Measurements from ENCODE around the gene PRKCD.

Gene PRKCD

GRCh38 chr3:53236112-53236841 lies 75.3 kb downstream of the PRKCD start:
- DNase-seq = no peak

- DNase-seq = no peak
These were observed 77.2 kb downstream of the PRKCD start for GRCh38 chr3:53238051-53238850.

- no peak for DNase-seq
These were observed 77.9 kb downstream of the PRKCD start for GRCh38 chr3:53238886-53239285.

GRCh38 chr3:53239800-53240199 lies 78.8 kb downstream of the PRKCD start:
- no peak for DNase-seq

GRCh38 chr3:53240989-53241972 lies 80.3 kb downstream of the PRKCD start:
- DNase-seq = no peak

GRCh38 chr3:53242155-53242554 lies 81.1 kb downstream of the PRKCD start:
- no peak for DNase-seq

Data from activated effector memory CD4-positive, alpha-beta T cell treated with Interleukin-2 at 50 U/mL for 16 hours (primary cell).